ENCODE measurements around the gene TMEM267.
"Not testable (repeated sequence)": the region's sequence is repeated elsewhere in the genome, so short reads cannot be mapped to it uniquely, and the experiment has no call there.

Gene TMEM267

DNA sequence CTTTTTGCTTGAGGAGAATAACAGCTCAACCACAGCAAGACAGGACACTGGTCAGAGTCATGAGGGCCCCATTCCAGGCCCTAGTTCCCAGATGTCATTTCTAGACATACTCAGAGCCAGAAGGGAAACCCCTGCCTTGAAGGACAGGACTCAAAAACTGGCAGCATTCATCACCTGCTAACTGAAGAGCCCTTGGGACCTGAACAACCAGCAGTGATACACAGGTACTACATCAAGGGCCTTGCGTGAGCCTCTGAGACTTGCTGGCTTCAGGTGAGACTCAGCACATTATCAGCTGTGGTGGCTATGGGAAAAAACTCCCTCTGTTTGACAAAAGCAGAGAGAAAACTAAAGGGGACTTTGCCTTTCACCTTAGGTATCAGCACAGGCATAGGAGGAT lies 22.6 kb downstream of the TMEM267 start:
- DNase-seq (ENCODE audit: low read depth in 2 of 2): no peak

DNA sequence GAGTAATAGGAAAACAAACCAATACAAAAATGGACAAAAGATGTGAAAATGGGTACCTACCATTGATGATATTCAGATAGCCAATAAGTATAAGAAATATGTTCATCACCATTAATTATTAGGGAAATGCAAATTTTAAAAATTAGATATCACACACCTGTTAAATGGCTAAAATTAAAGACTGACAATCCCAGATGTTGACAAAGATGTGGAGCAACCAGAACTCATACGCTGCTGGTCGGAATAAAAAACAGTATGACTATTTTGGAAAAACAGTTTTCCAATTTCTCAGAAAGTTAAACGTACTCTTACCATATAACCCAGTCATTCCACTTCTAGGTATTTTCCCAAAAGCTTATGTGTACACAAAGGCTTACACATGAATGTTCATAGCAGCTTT lies 27.1 kb downstream of the TMEM267 start:
- DNase-seq (ENCODE audit: low read depth in 2 of 2): no peak

DNA sequence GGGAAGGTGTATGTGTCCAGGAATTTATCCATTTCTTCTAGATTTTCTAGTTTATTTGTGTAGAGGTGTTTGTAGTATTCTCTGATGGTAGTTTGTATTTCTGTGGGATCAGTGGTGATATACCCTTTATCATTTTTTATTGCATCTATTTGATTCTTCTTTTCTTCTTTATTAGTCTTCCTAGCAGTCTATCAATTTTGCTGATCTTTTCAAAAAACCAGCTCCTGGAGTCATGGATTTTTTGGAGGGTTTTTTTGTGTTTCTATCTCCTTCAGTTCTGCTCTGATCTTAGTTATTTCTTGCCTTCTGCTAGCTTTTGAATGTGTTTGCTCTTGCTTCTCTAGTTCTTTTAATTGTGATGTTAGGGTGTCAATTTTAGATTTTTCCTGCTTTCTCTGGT lies 42.1 kb downstream of the TMEM267 start:
- not testable (repeated sequence) for DNase-seq (ENCODE audit: low read depth in 2 of 2)

DNA sequence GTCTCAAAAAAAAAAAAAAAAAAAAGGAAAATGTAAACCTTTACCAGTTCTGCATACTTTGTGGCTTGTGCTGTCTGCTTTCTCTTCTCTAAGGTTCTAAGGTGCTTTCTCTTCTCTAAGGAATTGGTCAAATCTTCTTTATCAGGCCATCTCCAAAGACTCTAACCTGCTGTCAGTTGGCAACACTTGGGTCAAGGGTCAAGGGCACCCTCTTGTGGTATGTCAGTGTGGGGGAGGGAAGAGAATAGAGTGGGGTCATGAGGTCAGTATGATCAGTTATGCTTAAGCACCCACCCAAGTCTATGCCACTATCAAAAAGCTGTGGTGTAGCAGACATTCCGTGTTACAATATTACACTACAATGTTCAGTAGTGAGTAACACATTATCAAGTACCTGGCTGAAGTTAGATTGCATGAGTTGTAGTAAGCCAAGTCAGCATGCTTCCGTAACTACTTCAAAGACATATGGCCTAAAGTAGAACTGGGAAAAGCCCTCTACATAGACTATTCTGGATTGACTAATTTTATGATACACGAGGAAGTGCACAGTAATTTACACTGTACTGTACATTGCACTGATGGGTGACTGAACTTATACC lies 46.5 kb downstream of the TMEM267 start:
- no peak for DNase-seq (ENCODE audit: low read depth in 2 of 2)

DNA sequence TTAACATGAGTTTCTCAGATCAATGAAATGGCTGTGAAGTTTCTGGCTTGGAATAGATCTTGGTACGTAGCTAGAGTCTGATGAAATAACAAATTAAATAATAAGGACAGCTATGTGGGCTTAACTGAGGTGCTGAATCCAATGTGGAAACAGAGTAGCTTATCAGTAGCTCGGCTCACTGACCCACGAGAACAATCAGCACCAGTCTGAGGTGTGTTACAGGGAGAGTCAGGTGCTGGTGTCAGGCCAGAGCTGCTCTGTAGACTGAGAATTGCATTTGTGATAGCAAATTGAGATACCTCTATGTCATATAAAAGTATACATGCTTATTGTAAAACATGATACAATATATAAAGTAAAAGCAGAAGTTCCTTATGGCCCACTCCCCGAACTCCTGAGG lies 50.3 kb downstream of the TMEM267 start:
- no peak for DNase-seq (ENCODE audit: low read depth in 2 of 2)

DNA sequence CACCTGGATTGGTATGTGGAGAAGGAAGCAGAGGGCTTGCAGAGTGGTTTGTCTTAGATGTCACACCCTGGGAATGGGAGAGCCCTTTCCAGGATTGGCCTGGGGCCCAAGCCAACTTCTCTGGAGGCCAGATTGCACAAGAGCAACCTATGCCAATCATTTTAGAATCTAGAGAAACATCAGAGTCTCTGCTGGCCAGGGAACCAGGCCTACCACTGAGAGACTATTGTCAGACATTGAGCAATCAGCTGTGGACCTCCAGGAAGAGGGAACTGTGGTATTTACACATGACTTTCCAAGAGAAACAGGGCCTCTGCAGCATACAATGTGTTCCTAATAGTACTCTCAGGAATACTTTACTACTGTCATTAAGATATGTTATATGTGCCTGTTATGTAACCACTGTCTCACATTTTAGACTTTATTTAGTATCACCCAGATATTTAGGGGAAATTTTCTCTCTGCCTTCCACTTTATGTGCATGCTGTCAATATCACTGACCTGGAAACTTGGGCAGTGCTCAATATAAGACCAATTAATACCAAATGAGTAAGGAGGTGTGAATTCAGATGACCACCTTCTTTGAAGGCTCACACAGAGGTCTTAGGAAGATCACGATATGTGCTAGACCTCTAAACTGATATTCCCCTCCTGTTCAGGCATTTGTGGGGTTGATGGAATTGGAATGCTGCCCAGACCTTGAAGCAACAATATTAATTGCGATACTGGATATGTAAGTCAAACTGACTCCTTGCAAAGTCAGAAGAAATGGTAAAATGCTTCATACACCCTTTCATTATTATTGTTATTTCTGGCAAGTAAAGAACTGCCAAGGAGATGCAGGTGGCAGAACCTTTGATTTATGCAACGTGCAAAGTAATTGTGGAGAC lies 50.9 kb downstream of the TMEM267 start:
- no peak for DNase-seq (ENCODE audit: low read depth in 2 of 2)

DNA sequence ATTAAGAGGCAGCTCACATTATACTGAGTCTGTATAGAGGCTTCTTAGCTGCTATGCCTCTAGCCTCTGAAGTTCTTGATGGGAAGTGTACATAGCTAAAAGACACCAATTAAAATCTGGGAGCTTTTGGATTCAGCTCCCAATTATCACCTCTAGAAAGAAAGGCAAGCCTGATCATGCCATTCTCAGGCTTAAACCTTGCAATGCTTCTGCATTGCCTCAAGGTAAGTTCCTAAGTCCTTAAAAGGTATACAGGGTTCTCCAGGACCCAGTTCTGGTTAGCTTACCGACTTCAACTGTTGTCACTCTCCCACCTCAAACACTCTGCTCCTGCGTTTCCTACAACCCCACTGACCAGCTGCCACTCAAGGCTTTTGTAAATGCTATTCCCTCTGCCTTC lies 54.0 kb downstream of the TMEM267 start:
- DNase-seq (ENCODE audit: low read depth in 2 of 2): no peak

DNA sequence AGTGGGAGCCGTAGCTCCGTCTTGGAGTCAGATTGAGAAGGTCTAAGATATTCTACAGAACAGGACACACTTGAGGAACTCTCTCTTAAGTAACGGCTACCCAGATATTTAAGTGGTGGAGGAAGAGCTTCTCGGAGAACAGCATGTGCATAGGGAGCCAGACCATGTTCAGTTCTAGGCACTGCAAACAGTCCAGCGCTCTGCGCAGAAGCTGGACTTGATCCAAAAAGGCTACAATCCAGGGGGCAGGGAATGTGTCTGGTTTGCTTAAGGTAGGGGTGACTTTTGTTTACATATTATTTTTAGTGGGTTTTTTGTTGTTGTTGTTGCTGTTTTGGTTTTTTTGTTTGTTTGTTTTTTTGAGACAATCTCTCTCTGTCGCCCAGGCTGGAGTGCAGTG lies 54.6 kb downstream of the TMEM267 start:
- DNase-seq (ENCODE audit: low read depth in 2 of 2): no peak

DNA sequence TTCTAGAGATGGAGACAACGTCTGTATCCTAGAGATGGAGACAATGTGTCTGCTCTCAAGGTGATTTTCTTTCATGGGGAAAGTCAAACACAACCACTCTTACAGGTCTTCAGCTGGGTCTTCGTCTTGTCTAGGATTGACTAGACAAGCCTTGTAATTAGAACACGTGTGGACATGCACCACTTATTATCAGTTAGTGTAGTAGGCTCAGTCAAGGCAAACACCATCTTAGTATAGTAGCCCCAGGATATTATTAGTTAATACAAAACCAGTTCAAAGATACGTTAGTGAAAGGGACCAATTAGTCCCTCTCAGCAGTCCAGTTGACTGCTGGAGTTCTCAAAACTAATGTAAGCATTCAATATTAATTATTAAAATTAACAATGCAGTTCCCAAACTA lies 56.4 kb downstream of the TMEM267 start:
- DNase-seq (ENCODE audit: low read depth in 2 of 2): no peak

DNA sequence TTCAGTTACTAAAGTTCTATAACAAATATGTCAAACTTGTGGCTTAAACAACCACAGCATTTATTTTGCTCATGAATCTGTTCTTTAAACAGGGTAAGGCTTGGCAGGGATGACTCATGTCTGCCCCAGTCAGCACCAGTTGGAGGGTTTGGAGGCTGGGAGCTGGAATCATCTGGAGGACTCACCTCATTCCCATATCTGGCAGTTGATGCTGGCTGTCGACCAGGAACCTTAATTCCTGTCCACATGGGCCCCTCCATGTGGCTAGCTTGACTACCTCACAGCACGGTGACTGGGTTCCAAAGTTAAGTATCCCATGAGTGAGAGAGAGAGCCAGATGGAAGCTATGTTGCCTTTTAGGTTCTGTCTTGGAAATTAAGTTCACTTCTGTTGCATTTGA lies 57.7 kb downstream of the TMEM267 start:
- DNase-seq (ENCODE audit: low read depth in 2 of 2): no peak

DNA sequence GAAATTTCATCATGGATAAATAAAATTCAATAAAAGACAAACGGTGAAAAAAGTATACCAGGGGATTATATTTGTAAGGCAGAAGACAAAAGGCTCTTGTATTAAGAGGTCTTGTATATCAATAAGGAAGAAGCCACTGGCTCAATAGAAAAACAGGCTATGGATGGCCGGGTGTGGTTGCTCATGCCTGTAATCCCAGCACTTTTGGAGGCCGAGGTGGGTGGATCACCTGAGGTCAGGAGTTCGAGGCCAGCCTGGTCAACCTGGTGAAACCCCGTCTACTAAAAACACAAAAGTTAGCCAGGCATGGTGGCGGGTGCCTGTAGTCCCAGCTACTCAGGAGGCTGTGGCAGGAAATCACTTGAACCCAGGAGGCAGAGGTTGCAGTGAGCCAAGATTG lies 60.6 kb downstream of the TMEM267 start:
- DNase-seq (ENCODE audit: low read depth in 2 of 2): not testable (repeated sequence)

DNA sequence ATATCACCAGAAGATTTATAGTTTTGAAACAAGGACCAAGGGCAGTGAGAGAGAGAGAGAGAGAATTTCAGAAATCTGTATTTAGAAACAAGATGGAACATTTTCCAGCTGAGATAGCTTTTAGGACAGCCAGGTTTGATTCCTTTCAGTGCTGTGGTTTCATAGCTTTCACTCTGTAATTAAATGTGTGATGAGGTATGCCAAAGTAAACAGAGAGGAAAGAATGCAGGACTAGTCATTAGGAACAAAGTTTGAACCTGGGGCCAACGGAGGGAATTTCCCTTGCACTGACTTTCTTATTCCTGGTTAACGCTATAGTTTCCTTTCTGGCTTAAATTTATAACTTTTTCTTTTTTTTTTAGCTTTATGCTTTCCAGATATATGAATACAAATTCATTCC lies 61.5 kb downstream of the TMEM267 start:
- DNase-seq (ENCODE audit: low read depth in 2 of 2): no peak

DNA sequence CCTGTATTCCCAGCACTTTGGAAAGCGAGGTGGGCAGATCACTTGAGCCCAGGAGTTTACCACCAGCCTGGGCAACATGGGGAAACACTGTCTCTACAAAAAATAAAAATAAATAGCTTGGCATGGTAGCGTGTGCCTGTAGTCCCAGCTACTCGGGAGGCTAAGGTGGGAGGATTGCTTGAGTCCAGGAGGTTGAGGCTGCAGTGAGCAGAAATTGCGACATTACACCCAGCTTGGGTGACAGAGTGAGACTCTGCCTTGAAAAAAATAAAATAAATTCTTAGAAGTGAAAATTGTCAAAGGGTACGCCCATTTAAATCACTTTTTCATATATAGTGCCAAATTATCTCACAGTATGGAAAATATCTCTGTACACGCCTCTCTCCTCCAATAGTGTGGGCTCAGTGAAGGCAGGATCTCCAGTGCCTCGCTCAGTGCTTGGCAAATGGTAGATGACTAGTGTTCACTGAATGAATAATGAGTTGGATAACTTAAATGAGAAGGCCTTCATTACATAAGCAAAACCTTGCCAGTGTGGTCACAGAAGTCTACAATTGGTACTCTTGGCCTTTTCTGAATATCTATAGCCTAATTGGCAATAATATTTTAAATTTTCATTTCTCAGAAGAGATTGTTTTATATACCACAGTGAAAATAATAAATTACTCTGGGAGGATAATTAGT lies 62.1 kb downstream of the TMEM267 start:
- DNase-seq (ENCODE audit: low read depth in 2 of 2): no peak

DNA sequence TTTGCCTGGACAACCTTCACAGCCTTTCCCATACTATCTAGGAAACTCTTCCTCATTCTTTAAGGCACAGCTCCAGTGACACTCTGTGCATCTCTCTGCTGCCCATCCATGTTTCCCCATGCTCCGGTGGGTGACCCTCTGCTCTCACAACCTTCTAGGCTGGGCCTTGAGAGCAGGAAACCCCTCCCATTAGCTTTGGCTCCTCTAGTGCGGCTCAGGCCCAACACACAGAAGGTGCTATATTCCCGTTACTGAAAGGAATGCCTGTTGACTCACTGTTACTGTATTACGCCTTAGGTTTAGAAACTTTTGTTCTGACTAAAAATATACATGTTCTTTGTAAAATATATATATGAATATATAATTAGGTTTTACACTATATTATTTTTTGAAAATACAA lies 63.4 kb downstream of the TMEM267 start:
- DNase-seq (ENCODE audit: low read depth in 2 of 2): no peak

DNA sequence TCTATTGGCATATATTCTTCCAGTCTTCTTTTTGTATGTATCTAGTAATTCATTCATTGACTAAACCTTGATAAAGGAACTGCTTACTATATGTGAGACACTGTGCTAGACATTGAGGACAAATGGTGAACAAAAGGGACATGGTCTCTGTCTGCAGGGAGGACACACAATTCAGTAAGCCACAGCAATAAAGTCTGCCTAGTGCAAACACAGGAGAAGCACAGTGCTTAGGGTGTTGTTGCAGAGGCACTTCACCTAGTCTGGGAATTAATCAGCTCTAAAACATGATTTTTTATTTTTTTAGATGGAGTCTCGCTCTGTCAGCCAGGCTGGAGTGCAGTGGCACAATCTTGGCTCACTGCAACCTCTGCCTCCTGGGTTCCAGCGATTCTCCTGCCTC lies 65.1 kb downstream of the TMEM267 start:
- no peak for DNase-seq (ENCODE audit: low read depth in 2 of 2)

DNA sequence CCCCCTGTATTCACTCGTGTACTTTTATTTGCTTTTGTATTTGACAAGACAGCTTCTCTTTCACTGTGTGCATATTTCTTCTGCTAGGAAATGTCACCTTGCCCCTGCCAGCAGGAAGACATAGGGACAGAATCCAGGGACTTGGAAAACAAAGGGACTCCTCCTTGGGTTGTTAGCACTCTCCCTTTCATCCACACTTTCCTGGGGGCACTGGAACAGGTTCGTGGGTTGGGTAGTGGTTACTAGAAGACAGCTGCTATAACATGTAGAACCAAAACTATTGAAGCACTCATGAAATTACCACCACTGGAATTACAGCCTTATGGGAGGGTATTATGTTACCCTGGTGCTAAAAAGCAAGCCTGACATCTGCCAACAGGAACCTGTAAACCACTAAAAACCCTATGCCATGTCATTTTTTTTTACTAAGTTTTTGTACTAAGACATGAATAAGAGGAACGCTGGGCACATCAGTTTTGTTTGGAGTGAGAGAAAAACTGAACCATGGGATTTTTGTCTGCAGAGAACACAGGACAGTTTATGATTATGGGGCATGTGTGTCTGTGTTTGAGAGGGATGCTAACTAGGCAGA lies 66.8 kb downstream of the TMEM267 start:
- no peak for DNase-seq (ENCODE audit: low read depth in 2 of 2)

DNA sequence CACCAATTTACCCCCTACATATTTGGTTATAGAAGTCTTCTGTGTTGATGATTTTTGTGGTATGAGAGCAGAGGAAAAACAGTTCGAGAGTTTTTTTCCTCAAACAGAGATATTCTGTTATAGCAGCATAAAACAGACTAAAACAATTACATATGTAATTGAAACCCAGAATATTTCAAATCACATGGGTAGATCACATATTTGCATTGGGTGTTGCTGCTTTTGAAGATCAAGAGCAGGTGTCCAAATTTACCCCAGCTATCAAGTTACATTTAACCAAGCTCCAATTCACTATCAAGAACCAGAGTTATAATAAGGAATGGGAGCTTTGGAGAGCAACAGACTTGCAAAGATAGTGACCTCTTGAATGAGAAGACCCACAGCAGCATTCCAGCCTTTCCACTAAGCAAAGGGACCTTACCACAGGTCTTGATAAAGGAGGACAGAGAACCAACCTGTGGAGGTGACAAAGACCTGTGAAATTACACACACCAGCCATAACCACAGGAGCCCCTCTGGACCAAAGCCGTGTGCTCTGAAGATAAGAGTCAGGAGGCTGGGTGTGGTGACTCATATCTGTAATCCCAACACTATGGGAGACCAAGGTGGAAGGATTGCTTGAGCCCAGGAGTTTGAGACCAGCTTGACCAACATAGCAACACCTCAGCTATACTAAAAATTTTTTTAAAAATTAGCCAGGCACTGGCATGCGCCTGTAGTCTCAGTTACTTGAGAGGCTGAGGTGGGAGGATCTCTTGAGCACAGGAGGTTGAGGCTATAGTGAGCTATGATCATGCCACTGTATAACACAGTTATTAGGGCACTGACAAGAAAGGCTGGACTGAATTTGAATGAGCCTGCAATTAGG lies 67.5 kb downstream of the TMEM267 start:
- no peak for DNase-seq (ENCODE audit: low read depth in 2 of 2)

DNA sequence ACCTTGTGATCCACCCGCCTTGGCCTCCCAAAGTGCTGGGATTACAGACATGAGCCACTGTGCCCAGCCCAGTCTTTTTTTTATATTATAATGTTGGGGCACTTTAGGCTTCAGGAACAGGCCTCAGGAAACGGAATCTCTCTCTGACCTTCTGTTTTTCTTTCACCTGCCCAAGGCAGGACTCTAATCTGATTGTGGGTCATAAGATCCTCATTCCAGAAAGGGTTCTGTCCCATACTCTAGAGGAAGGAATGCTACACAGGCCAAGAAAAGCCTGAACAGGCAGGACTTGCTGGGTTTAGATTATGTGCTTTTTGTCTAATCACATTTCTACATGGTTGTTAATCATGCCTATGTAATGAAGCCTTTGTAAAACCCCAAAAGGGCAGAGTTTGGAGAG lies 69.7 kb downstream of the TMEM267 start:
- no peak for DNase-seq (ENCODE audit: low read depth in 2 of 2)

DNA sequence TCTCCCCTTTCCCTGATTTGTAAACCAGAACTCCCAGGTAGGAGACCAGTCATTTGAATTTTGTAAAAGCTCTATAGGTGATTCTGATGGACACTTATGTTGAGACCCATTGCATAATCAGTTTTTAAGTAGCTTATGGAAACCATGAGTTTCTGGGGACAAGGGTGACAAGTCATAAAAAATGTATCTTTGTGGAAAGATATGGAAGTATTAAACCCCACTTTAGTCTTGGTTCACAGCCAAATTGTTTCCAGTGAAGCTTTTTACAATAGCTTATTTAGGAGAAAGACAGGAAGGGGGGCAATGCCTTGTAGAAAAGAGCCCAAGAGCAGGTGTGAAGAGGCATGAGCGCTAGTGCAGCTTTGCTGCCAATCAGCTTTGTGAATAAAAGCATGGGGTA lies 71.0 kb downstream of the TMEM267 start:
- DNase-seq (ENCODE audit: low read depth in 2 of 2): no peak

DNA sequence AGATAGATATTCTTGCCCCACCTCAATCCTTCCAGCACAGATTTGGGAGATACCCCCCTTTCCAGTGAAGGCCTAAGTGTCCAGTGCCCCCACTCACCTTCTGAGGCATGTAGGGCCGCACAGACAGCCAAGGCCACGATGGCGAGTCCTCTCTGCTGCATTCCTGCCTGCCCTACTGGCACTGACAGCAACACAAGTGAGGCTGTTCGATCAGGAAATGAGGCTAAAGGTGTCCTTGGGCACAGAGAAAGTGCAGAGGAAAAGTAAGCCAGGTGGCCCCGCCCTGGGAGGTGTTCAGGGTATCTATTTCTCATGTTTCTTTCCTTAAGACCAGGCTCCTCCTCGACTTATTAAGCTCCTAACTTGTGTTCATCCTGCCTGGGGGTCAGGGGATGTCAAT lies 71.5 kb downstream of the TMEM267 start, which contains the start of gene CCL28:
TSS of gene CCL28 (minus strand) at position 236 of the 400 bp plus-strand sequence. CDS start at position 161, 75 bp downstream.
- DNase-seq (ENCODE audit: low read depth in 2 of 2): no peak

DNA sequence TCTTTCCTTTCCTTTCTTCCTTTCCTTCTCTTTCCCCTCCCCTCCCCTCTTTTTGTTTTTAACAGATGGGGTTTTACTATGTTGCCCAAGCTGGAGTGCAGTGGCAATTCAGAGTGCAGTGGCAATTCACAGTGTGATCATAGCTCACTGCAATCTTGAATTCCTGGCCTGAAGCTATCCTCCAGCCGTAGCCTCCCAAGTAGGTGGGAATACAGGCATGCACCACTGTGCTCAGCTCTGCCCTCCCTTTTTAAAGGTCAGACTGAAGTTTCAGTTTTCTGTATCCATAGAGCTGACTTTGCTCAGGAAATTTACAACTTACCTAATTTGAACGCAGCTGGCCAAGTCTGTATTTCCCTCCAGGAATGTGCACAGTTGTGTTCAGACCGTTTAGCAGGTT lies 72.2 kb downstream of the TMEM267 start:
- DNase-seq (ENCODE audit: low read depth in 2 of 2): no peak
